ENCODE results near the gene TLR10.
"Not testable (repeated sequence)": the region's sequence is repeated elsewhere in the genome, so short reads cannot be mapped to it uniquely, and the experiment has no call there.

Gene TLR10, protein sequence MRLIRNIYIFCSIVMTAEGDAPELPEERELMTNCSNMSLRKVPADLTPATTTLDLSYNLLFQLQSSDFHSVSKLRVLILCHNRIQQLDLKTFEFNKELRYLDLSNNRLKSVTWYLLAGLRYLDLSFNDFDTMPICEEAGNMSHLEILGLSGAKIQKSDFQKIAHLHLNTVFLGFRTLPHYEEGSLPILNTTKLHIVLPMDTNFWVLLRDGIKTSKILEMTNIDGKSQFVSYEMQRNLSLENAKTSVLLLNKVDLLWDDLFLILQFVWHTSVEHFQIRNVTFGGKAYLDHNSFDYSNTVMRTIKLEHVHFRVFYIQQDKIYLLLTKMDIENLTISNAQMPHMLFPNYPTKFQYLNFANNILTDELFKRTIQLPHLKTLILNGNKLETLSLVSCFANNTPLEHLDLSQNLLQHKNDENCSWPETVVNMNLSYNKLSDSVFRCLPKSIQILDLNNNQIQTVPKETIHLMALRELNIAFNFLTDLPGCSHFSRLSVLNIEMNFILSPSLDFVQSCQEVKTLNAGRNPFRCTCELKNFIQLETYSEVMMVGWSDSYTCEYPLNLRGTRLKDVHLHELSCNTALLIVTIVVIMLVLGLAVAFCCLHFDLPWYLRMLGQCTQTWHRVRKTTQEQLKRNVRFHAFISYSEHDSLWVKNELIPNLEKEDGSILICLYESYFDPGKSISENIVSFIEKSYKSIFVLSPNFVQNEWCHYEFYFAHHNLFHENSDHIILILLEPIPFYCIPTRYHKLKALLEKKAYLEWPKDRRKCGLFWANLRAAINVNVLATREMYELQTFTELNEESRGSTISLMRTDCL

DNA sequence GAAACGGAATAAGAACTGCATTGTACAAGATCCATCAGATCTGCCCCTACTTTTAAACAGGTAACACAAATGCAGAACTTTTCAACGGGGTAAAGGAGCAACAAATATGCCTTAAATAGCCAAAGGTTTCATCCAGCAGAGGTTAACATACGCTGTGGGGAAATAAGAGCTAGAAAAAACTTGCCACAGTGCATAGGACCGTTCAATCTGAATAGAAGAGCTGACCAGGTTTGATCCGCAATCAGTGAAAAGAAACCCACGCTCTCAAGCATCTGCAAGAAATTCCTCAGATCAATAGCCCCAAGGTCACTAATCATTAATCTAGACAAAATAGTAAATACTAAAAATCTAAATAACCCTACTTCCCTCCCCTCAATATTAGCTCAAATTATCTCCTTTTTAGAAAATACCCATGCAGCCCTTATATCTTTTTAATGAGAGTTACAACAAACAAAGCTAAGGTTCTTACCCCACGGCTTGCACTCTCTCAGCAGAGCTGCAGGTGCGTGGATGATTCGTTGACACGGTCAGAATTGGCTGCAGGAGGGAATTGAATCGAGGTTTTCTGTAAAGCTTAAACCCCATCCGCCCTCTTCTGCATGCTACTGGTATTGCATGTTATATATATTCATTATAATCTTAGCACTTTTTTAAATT lies at the start of gene TLR10:
TLR10 (minus strand) TSS at position 539 of the 657 bp plus-strand sequence. CDS start 7,400 bp downstream, outside the sequence.
- DNase-seq (ENCODE audit: low spot score): peak; percentile 12

DNA sequence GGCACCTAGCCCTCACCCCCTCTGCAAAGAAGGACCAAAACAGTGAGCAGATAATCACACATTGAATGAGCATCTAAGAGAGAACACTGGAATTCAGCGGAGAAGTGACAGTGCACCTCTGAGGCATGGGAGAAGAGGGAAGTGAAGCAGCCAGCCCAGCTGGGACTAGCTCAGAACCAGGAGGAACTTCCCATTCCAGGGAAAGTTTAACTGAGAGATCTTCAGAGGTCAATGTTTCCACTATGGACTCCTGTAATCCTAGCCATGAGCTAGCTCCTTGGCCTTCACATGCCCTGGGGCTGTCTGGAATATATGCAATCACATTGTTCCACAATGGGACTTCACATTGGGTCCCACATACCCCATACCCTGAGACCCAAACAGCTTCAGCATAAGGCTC lies 49.4 kb upstream of the TLR10 start:
- DNase-seq (ENCODE audit: low spot score): no peak

DNA sequence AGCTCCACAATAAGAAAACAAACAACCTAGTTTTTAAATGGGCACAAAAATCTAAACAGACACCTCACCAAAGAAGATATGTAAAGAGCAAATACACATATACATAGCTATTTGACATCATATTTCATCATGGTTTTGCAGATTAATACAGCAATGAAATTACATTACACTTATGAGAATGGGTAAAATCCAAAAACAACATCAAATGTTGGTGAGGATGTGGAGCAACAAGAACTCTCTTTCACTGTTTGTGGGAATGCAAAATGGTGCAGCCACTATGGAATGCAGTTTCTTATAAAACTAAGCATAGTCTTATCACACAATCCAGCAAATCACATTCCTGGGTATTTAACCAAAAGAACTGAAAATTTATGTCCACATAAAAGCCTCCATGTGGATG lies 48.9 kb upstream of the TLR10 start:
- DNase-seq (ENCODE audit: low spot score): no peak

DNA sequence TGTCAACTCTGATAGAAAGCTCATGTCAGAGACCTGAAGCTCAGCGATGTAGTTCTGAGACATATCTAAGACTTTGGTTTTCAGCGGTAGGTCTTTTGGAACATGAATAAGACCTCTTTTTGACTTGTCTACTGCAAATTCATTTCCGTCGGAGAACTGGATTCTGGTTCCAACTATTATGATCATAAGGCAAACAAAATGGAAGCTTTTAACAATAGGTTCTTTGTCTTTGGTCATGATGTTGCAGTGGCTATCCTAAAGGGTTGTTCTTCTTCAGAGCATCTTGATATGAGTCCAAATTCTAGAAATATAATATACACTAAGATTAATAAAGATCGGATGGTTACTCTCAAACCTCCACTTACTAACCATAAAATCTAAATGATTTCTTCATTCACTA lies 46.4 kb upstream of the TLR10 start:
- no peak for DNase-seq (ENCODE audit: low spot score)

DNA sequence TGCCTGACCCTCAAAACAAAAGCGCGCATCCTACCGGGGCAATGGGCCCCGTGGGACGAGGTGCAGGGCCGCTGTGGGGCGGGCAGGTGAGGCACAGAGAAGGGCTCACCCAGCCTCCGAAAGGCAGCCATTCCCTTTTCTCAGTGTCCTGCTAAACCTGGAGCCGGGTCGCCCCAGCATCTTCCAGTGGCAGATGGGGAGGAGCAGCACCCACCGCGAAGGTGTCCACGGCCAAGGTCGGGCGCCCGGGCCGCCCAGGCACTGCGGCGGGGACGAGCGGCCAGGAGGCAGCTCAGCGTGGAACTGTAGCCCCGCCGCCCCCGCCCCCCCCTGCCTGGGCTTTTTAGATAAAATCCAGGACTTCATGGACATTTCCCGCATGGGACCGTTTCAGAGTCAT lies 41.0 kb upstream of the TLR10 start:
- DNase-seq (ENCODE audit: low spot score): no peak

DNA sequence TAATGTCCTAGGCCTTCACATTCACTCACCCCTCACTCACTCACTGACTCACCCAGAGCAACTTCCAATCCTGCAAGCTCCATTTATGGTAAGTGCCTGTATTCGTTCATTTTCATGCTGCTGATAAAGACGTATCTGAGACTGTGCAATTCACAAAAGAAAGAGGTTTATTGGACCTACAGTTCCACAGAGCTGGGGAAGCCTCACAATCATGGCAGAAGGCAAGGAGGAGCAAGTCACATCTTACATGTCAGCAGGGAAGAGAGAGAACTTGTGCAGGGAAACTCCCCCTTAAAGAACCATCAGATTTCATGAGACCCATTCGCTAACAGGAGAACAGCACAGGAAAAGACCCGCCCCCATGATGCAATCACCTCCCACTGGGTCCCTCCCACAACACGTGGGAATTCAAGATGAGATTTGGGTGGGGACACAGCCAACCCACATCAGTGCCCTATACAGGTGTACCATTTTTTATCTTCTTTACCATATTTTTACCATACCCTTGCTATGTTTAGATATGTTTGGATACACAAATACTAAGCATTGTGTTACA lies 40.0 kb upstream of the TLR10 start:
- no peak for DNase-seq (ENCODE audit: low spot score)

DNA sequence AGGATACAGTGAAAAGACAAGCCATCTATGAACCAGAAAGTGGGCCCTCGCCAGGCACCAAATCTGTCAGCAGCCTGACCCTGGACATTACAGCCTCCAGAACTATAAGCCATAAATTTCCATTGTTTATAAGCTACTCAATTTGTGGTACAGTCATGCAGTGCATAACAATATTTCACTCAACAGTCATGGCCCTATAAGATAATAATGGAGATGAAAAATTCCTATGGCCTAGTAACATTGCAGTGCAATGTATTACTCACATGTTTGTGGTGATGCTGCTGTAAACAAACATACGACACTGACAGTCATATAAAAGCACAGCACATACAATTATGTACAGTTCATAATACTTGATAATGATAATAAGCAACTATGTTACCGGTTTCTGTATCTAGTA lies 38.9 kb upstream of the TLR10 start:
- no peak for DNase-seq (ENCODE audit: low spot score)

DNA sequence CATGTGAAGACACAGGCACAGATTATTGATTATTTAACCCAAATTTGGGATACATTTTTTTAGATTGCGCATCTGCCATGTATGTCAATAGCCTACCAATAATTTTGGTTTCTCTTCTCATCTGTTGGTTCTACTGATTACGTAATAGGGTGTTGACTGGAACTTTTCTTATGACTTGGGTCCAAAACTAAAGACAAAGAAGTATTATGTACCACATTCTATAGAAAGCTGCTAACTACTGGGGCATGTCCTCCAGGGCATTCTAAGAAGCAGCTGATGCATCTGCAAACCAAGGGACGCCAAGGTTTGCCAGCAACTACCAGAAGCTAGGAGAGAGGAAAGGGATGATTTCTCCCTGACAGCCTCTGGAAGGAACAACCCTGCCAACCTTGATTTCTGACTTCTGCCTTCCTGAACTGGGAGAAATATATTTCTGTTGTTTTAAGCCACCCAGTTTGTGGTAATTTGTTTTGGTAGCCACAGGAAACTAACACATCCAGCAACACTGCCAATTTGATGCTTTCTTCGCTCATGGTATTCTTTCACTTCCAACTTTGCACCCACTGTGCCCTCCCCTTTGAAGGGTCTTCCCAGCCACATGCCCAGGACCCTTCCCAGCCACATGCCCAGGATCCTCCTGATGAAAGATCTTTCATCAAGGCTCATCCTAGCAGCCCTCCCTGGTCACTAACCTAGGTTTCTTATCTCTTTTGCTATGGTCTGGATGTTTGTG lies 37.7 kb upstream of the TLR10 start:
- DNase-seq (ENCODE audit: low spot score): no peak

DNA sequence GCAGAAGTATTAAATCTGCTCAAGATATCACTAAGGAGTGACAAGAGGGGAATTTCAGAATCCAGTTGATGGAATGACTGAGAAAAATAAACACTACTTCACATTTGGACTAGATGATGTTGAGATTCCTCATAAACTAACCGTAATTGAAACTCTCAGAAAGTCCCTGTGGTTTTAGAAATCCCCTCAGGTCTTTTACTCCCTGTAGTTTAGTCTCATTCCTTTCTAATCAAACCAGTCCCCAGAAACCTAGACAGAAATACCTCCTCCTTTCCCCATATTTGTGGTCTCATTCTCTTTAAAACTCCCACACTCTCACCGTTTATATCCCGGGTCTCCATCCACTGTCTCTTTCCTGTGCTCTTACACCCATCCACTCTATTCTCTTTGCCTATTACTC lies 36.8 kb upstream of the TLR10 start:
- no peak for DNase-seq (ENCODE audit: low spot score)

DNA sequence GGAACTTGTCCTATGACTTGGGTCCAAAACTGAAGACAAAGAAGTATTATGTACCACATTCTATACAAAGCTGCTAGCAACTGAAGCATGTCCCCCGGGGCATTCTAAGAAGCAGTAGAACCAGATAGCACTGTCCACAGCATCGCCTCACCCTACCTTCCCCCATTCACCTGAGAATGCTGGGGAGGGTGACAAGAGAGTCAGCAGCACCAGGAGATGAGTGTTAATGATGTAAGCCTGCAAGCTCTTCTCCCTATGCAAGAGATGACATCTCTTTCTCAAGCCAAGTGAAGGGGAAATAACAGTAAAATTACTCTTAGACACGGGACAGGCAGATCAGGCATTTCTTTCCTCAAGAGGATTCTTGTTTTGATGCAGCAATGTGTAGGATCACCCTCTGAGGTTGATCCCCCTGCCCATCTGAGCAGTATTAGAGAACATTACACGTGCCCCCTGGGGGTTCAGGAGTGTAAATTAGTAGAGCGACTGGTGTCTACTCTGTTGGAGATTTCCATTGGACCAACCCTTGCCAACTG lies 35.7 kb upstream of the TLR10 start:
- DNase-seq (ENCODE audit: low spot score): no peak

DNA sequence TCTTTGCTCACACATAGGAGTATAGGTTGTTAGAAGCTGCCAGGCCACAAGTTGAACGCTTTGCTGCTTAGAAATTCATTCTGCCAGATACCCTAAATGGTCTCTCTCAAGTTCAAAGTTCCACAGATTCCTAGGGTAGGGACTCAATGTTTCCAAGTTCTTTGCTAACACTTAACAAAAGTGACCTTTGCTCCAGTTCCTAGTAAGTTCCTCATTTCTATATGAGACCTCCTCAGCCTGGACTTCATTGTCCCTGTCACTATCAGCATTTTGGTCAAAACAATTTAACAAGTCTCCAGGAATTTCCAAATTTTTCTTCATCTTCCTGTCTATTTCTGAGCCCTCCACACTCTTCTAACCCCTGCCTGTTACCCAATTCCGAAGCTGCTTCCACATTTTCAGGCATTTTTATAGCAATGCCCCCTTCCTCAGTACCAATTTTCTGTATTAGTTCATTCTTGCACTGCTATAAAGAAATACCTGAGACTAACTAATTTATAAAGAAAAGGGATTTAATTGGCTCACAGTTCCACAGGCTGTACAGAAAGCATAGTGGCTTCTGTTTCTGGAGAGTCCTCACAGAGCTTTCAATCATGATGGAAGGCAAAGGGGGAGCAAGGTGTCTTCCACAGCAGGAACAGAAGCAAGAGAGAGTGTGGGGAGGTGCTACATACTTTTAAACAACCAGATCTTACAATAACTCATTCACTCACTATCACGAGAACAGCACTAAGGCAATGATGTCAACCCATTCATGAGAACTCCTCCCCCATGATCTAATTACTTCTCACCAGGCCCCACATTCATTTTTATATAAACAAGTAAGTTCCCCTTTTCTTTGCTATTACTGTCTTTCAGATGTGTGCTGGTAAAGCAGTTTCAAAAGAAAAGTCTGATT lies 33.3 kb upstream of the TLR10 start:
- no peak for DNase-seq (ENCODE audit: low spot score)

DNA sequence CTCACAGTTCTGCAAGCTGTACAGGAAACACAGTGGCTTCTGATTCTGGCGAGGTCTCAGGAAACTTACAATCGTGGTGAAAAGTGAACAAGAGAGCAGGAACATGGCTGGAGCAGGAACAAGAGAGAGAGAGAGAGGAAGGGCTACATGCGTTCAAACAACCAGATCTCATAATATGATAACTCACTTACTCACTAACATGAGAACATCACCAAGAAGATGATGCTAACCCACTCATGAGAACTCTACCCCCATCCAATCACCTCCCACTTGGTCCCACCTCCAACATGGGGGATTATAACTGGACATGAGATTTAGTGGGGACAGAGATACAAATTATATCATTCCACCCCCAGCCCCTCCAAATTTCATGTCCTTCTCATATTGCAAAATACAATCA lies 31.6 kb upstream of the TLR10 start:
- DNase-seq (ENCODE audit: low spot score): no peak

DNA sequence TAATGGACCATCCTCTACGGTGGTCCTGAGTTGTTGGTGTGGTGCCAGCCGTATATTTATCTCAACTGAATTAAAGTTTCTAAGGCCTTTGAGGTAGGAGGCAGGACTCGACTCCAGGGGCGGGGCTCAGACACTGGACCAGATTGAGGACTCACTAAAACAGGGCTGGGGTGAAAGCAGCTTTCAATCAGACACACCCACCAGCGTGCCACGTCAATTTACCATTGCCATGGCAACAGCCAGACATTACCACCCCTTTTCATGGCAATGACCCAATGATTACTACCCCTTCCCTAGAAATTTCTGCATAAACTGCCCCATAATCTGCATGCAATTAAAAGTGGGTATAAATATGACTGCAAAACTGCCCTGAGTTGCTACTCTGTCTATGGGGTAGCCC lies 28.5 kb upstream of the TLR10 start:
- DNase-seq (ENCODE audit: low spot score): no peak

DNA sequence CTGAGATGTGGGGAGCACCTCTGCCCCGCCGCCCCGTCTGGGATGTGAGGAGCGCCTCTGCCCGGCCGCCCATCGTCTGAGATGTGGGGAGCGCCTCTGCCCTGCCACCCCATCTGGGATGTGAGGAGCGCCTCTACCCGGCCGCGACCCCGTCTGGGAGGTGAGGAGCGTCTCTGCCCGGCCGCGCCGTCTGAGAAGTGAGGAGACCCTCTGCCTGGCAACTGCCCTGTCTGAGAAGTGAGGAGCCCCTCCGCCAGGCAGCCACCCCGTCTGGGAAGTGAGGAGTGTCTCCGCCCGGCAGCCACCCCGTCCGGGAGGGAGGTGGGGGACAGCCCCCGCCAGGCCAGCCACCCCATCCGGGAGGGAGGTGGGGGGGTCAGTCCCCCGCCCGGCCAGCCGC lies 24.7 kb upstream of the TLR10 start:
- not testable (repeated sequence) for DNase-seq (ENCODE audit: low spot score)

DNA sequence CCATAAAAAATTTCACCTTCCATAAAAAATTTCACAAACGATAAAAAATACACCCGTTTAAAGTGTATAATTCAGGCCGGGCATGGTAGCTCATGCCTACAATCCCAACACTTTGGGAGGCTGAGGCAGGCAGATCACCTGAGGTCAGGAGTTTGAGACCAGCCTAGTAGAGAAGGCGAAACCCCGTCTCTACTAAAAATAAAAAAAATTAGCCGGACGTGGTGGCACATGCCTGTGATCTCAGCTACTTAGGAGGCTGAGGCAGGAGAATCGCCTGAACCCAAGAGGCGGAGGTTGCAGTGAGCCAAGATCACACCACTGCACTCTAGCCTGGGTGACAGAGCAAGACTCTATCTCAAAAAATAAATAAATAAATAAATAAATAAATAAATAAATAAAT lies 23.5 kb upstream of the TLR10 start:
- DNase-seq (ENCODE audit: low spot score): not testable (repeated sequence)

DNA sequence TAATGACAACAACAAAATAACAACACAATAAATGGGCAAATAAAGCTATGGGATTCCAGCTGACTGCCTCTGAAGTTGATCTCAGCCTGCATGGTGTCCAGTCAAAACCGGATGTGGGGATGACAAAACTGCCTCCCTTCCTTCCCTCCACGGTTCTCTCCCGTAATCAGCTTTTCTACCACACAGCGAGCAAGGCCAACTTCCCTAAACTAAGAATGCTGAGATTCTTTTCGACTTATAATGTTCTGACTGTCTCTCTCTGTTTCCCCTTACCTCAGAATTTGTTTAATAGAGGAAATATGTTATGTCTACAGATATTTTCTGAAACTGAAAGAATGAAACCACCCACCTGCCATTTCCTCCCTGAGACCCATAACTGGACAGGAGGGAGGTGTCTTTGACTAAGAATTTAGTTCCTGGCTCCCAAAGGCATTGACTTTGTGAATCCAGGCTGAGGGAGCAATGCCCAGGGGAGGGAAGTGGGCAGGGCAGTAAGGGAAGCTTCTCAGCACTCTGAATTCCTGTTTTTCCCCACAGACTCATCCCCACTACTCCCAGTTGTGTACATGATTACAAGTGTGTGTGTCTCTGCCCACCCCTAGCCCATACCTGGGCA lies 22.8 kb upstream of the TLR10 start:
- no peak for DNase-seq (ENCODE audit: low spot score)

DNA sequence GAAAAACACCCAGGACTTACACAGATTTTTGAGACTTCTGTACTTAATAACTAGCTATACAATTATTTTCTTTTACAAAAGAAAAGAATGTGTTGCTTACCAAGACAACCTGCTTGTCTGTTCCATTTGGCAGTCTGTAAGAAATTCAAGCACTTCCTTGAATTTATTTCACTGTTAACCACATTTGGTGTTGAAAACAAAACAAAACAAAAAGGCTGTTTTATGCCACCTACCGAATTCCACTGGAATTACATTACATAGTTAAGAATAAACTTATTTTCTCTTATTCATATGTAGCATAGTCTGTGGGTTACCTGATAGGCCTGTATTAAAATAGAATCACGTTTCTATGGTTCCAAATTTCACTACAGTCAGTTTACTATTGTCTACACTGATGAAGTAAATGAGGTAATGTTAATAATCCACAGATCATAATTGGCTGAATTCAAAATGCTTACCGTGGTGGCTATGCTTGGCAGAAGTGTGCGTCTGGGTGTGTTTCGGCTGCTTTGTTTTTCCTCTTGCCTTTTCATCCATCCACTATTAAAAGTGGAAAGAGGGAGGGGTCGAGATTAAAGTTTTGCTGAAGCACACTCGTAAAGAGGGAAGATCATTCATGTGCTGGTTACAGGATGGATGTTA lies 22.0 kb upstream of the TLR10 start, which contains the start of gene TLR1:
TLR1 (minus strand) TSS at position 138 of the 642 bp plus-strand sequence. CDS start 5,960 bp downstream, outside the sequence.
- no peak for DNase-seq (ENCODE audit: low spot score)

DNA sequence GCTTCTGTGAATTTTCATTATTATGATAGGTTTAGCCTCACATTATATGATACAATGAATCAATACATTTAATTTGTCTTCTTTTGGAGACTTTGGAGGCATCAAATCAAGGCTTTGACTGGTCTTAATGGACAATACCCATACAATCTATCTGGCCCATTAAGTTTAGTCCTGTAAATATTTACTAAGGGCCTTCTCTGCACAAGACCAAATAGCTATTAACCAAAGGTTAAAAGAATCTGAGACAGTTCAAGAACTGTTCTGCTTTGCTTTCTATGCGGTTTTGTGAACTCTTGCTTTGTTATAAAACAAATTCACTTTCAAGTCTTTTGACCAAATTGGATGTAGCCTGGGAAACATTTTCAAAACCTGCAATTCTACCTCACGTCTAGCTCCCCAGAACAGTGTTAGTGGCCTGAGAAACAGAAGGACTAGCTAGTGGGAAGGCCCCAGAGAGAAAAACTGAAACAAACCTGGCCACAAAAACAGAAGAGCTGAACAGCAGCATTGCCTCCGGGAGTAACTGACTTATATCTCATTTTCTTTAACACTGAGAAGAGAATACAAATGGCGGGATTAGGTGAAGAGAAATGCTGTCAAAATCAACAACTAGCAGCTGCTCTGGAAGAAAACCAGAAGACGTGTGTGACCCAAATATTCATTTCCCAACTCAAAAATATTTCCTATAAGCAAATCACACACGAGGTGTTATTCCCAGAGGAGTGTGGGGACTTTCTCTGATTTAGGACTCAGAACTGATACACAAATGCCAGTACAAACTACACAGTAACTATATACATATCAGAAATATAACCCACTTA lies 21.3 kb upstream of the TLR10 start:
- no peak for DNase-seq (ENCODE audit: low spot score)

All from hepatic stellate cell (primary cell).